Stimulated activated CD8-positive, alpha-beta memory T cell treated with anti-CD3 and anti-CD28 coated beads, Interleukin-7, amount 100 ng/mL, for 4 hours (primary cell): ENCODE data around the gene PVALEF.

Experiments used
- DNase-seq, 2 donors: peaks; one replicate each; pipeline ENCODE4 v3.0.0-alpha.2; 2020; ENCODE audit warnings: low read depth in 2 of 2

PVALEF gene

GRCh38 chr17:81165246-81166032 is at the start of gene PVALEF:
Gene PVALEF, plus strand, starts transcription at chr17:81165507. Its CDS starts 15,720 bp downstream, at chr17:81181227.
- no peak for DNase-seq

- no peak for DNase-seq
Measured at GRCh38 chr17:81115749-81116464, 49.4 kb upstream of the PVALEF start.

GRCh38 chr17:81116704-81117103 is 48.6 kb upstream of the PVALEF start:
- no peak for DNase-seq

- DNase-seq: no peak
Measured at GRCh38 chr17:81117672-81118198, 47.6 kb upstream of the PVALEF start.

GRCh38 chr17:81118308-81119221 is 46.7 kb upstream of the PVALEF start:
- no peak for DNase-seq

- peak; percentile 72 to 74 for DNase-seq
Measured at GRCh38 chr17:81119223-81120148, 45.8 kb upstream of the PVALEF start.

GRCh38 chr17:81120149-81120484 is 45.2 kb upstream of the PVALEF start:
- DNase-seq: no peak

- no peak for DNase-seq
Measured at GRCh38 chr17:81120695-81121621, 44.3 kb upstream of the PVALEF start.

GRCh38 chr17:81121841-81122733 is 43.2 kb upstream of the PVALEF start:
- DNase-seq: no peak

GRCh38 chr17:81123052-81124048 is 42.0 kb upstream of the PVALEF start:
- DNase-seq: no peak

GRCh38 chr17:81124377-81124776 is 40.9 kb upstream of the PVALEF start:
- no peak for DNase-seq

GRCh38 chr17:81125573-81126081 is 39.7 kb upstream of the PVALEF start:
- DNase-seq: no peak

- no peak for DNase-seq
Measured at GRCh38 chr17:81126281-81127132, 38.8 kb upstream of the PVALEF start.

- DNase-seq: no peak
Measured at GRCh38 chr17:81127133-81127455, 38.2 kb upstream of the PVALEF start.

GRCh38 chr17:81127526-81128177 is 37.7 kb upstream of the PVALEF start:
- DNase-seq: no peak

- DNase-seq: no peak
Measured at GRCh38 chr17:81128338-81128737, 37.0 kb upstream of the PVALEF start.
